HFFc6 (cell line): Measurements from ENCODE around the gene ADGRG1. TPM values are rescaled to one million over a fixed set of nuclear protein-coding genes. Genes with fewer than 3 reads are reported as not detected.
A peak's percentile ranks its signal among the peaks of the same experiment; 100 is the strongest.

Experiments used
- DNase-seq: peaks from one replicate; pipeline ENCODE4 v3.0.0-alpha.2; 2018
- H3K27ac Mint-ChIP-seq: 2 replicates; pipeline ENCODE4 v1.8.0; 2020; ENCODE audit warnings: mild to moderate bottlenecking, mixed read lengths
- H3K27me3 Mint-ChIP-seq: 2 replicates; pipeline ENCODE4 v1.8.0; 2021; ENCODE audit warnings: mild to moderate bottlenecking, moderate library complexity, mixed read lengths; ENCODE audit not compliant: insufficient read depth
- H3K36me3 Mint-ChIP-seq: 2 replicates; pipeline ENCODE4 v1.8.0; 2021; ENCODE audit warnings: low read depth, mixed read lengths
- H3K4me1 Mint-ChIP-seq: 2 replicates; pipeline ENCODE4 v1.8.0; 2020; ENCODE audit warnings: low read depth, mixed read lengths
- H3K4me3 Mint-ChIP-seq: 2 replicates; pipeline ENCODE4 v1.8.0; 2020; ENCODE audit warnings: mild to moderate bottlenecking, moderate library complexity, mixed read lengths
- H3K9me3 Mint-ChIP-seq: 2 replicates; pipeline ENCODE4 v1.8.0; 2020; ENCODE audit warnings: mild to moderate bottlenecking, mixed read lengths
- total RNA-seq, 6 experiments: library from RNA; stranded (reverse); fragmentation: NEBNext Ultra II Directional; extraction: Animal tissue kit (Norgen Biotek cat#: 25700); gene quantifications; 2 replicates in 1 of 6; 3 replicates in 5 of 6; pipeline ENCODE4 v1.2.3, GENCODE V29; 2021
- TF ChIP-seq, protein P1 (sequence below): fragments of 200-600 bp; sonication (generic); IDR thresholded peaks from 2 replicates; pipeline ENCODE4 v1.5.0; 2021; ENCODE audit warnings: antibody characterized with exemption, mild to moderate bottlenecking

The ADGRG1 gene
- total RNA-seq, 6 experiments from 2014 or later = 0.18 to 1.4 (median 0.50) TPM

DNA sequence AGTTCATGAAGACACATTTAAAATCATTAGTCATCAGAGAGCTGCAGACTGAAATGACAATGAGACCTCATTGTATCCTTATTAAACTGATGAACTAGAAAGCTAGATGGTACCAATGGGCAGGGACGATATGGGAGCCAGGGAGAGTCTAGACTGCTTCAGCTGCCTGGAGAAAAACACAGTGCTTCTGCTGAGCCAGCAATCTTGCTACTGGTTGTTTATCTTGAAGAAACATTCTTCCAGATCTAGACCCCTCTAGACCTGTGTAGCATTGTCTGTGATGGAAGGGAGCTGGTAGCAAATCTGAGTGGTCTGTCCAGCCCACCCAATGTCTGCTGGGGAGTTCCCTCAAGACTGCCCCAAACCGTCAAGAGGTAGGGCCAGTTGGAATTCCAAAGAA lies 64.2 kb downstream of the ADGRG1 start:
- TF ChIP-seq, protein P1, sequence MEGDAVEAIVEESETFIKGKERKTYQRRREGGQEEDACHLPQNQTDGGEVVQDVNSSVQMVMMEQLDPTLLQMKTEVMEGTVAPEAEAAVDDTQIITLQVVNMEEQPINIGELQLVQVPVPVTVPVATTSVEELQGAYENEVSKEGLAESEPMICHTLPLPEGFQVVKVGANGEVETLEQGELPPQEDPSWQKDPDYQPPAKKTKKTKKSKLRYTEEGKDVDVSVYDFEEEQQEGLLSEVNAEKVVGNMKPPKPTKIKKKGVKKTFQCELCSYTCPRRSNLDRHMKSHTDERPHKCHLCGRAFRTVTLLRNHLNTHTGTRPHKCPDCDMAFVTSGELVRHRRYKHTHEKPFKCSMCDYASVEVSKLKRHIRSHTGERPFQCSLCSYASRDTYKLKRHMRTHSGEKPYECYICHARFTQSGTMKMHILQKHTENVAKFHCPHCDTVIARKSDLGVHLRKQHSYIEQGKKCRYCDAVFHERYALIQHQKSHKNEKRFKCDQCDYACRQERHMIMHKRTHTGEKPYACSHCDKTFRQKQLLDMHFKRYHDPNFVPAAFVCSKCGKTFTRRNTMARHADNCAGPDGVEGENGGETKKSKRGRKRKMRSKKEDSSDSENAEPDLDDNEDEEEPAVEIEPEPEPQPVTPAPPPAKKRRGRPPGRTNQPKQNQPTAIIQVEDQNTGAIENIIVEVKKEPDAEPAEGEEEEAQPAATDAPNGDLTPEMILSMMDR = no peak
- no peak overlapping the region for H3K4me3 Mint-ChIP-seq
- H3K9me3 Mint-ChIP-seq = no peaks in the 10 kb centered on the region
- no peaks in the 10 kb centered on the region for H3K4me1 Mint-ChIP-seq
- peaks cover 29% of the 10 kb centered on the region for H3K27me3 Mint-ChIP-seq
- no peak overlapping the region for H3K27ac Mint-ChIP-seq
- no peak for DNase-seq
- H3K36me3 Mint-ChIP-seq = no peaks in the 10 kb centered on the region

DNA sequence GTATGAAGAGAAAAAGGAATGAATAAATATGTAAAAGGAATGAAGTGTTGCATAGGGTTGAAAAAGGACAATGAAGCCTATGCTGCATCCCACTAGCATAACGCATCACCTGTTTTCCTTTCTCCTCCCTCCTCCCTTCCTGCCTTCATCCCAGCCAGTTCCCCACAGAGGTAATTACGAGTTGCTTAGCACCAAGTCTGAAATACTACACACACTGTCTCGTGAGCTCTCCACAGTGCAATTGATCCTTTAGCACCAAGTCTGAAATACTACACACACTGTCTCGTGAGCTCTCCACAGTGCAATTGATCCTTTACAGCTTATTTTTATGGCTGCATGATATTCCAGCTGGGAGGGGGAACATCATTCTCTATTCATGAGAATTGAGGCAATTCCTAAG lies 65.1 kb downstream of the ADGRG1 start:
- Mint-ChIP-seq H3K27ac (no peak overlapping the region), H3K4me1 (no peaks in the 10 kb centered on the region), H3K9me3 (no peaks in the 10 kb centered on the region), H3K4me3 (no peak overlapping the region), H3K27me3 (peaks cover 23% of the 10 kb centered on the region), H3K36me3 (no peaks in the 10 kb centered on the region)
- no peak for DNase-seq
- TF ChIP-seq, protein P1 = no peak

DNA sequence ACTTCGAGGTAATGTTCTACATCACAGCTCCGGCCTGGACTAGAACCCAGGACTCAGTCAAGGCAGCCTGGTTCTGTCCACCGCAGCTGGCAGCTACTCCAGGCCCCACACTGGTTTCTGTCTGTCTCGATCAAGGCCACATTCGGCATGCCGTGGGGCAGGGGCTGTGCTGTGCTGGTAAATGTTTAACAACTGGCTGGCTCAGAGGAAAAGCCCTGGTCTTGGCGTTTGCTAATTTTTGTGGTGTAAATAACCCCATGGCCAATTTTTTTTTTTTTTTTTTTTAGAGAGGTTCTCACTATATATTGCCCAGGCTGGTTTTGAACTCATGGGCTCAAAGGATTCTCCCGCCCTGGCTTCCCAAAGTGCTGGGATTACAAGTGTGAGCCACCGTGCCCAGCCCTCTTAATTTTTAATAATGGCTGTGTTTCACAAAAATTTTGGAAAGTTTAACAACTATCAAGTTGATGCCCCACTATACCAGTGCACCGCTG lies 65.8 kb downstream of the ADGRG1 start:
- no peak for DNase-seq
- TF ChIP-seq, protein P1 = no peak
- Mint-ChIP-seq H3K36me3 (no peaks in the 10 kb centered on the region), H3K4me1 (no peaks in the 10 kb centered on the region), H3K27me3 (peaks cover 28% of the 10 kb centered on the region), H3K9me3 (no peaks in the 10 kb centered on the region), H3K27ac (no peak overlapping the region), H3K4me3 (no peak overlapping the region)

DNA sequence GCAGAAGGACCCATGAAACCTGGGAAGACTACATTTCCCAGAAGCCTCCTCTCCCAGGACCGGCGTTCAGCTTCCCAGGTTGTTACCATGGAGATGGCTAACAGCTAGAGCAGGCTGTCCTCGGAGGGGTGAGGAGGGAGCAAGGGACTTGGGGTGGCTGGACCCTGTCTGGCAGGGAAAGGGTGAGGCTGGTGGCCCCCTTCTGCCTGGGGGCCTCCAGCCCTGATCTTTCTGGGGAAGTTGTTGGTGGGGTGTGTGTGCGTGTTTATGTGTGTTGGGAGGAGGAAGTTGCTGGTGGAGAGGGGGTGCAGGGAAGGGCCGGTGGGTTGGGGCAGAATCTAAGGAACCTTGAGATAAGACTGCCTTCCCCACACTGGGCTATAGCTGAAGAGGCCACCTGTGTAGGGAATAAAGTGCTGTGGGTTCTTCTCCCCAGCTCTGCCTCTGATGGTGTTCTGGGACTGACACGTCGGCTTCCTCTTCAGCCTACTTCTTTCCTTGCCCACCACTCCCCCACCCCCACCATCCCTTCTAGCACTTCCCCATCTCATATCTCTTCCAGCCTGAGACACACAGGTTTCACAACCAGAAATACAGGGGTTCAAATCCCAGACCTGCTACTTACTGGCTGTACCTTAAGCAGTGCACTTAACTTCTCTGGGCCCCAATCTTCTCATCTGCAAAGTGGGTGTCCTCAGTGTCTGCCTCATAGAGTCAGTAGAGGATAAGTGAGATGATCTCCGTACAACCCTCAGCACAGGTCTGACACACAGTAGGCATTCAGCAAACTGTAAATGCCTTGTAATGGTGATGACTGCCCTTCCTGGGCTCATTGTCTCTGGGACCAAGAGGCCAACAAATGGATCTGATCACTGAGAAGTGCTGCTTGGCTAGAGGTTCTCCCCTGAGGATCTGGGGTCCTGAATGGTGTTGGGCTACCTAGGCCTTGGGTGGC lies 66.6 kb downstream of the ADGRG1 start, which contains the start of gene DRC7:
Gene DRC7 (plus strand): TSS at position 82 of the 955 bp plus-strand sequence. CDS start 3,144 bp downstream, outside the sequence.
- Mint-ChIP-seq H3K4me3 (no peak within 1 kb of the TSS; the same call in 1 of the 2 replicates), H3K36me3 (no peaks in the 10 kb centered on the region), H3K9me3 (no peaks in the 10 kb centered on the region), H3K27ac (no peak within 1 kb of the TSS), H3K27me3 (peaks cover 29% of the 10 kb centered on the region), H3K4me1 (no peaks in the 10 kb centered on the region)
- DNase-seq = peak; percentile 24
- TF ChIP-seq, protein P1 = no peak

DNA sequence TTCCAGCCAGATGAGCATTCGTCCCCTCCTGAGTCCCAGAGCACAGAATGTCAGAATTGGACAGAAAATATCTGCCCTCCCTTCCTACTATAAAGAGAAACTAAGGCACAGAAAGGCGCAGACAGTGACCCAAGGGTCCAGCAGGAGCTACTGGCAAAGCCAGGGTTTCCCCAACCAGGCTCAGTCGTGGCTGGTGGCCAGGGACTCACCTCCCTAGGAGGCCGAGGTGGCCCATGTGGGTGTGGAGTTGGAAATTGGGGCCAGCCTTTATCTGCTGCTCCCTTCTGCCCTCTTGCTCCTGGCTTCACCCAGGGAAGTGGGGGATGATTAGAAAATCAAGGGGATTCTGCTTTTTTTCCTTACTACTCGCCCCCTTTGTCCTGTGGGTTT lies 67.2 kb downstream of the ADGRG1 start:
- Mint-ChIP-seq H3K27ac (no peak overlapping the region), H3K36me3 (no peaks in the 10 kb centered on the region), H3K27me3 (peaks cover 33% of the 10 kb centered on the region), H3K4me3 (no peak overlapping the region), H3K9me3 (no peaks in the 10 kb centered on the region), H3K4me1 (no peaks in the 10 kb centered on the region)
- TF ChIP-seq, protein P1 = no peak
- DNase-seq = no peak
